Transverse colon (tissue), 4 donors: Measurements from ENCODE around the gene SCG5. TPM values are rescaled to one million over a fixed set of nuclear protein-coding genes. Genes with fewer than 3 reads are reported as not detected.

ENCODE experiments used
- DNase-seq: peaks from one replicate; pipeline ENCODE4 v3.0.0-alpha.2; 2019
- H3K27ac ChIP-seq, 4 donors: fragments of 200-600 bp; sonication (generic); 2 replicates each; pipeline ENCODE4 v1.5.1; 2016 to 2018; ENCODE audit warnings: inconsistent platforms in 4 of 4
- H3K27me3 ChIP-seq: fragments of 200-600 bp; sonication (generic); 2 replicates; pipeline ENCODE4 v1.5.1; 2017; ENCODE audit warnings: inconsistent platforms
- H3K36me3 ChIP-seq, 4 donors: fragments of 200-600 bp; sonication (generic); 2 replicates each; pipeline ENCODE4 v1.5.1; 2017 to 2019; ENCODE audit warnings: inconsistent platforms in 4 of 4
- H3K4me1 ChIP-seq, 4 donors: fragments of 200-600 bp; sonication (generic); 2 replicates each; pipeline ENCODE4 v1.5.1; 2017 to 2020; ENCODE audit warnings: inconsistent platforms in 4 of 4
- H3K4me3 ChIP-seq, 4 donors: fragments of 200-600 bp; sonication (generic); 1 replicate in 1 of 4; 2 replicates in 3 of 4; pipeline versions ENCODE4 v1.5.1 to v1.6.1; 2017 to 2019; ENCODE audit warnings: inconsistent platforms in 4 of 4
- H3K9me3 ChIP-seq, 2 donors: fragments of 200-600 bp; sonication (generic); 2 replicates each; pipeline ENCODE4 v1.5.1; 2017 to 2019; ENCODE audit warnings: inconsistent platforms in 2 of 2
- CTCF ChIP-seq, 5 experiments: fragments of 200-600 bp in 3 of 5; fragments of 450-650 bp in 2 of 5; sonication (generic) in 3 of 5; IDR thresholded peaks; 1 replicate in 2 of 5; 2 replicates in 3 of 5; pipeline ENCODE4 v1.5.1; 2016 to 2017; ENCODE audit warnings: antibody characterized with exemption in 5 of 5, inconsistent platforms in 3 of 5, mild to moderate bottlenecking in 2 of 5, moderate library complexity in 1 of 5
- EP300 ChIP-seq: sonication (generic); formaldehyde crosslinking; IDR thresholded peaks from one replicate; pipeline ENCODE4 v1.6.1; 2017; ENCODE audit warnings: antibody characterized with exemption, low read depth
- POLR2A ChIP-seq: fragments of 450-650 bp; IDR thresholded peaks from one replicate; pipeline ENCODE4 v1.6.1; 2016; ENCODE audit warnings: antibody characterized with exemption, mild to moderate bottlenecking, moderate library complexity
- POLR2AphosphoS5 ChIP-seq, 3 donors: sonication (generic); formaldehyde crosslinking; IDR thresholded peaks; one replicate each; pipeline ENCODE4 v1.6.1; 2016; ENCODE audit warnings: antibody characterized with exemption in 3 of 3
- WGBS, 2 donors: methylation state at CpG; one replicate each; pipeline ENCODE4 v1.1.5; 2018; ENCODE audit warnings: low coverage in 1 of 2; 5-methylcytosine and 5-hydroxymethylcytosine counted together
- in situ Hi-C, 4 donors: fragments of 200-750 bp; cut with MboI; loops; one replicate each; pipeline versions ENCODE4 v1.15.0 to v1.15.1; 2017; ENCODE audit warnings: low sequenced_read_pairs in 3 of 4, low pct_ligation_motif_present in 1 of 4, low pct_unique_long_range_greater_than_20kb in 1 of 4
- intact Hi-C: fragments of 100-400 bp; cut with DNase I; formaldehyde crosslinking; loops from one replicate; pipeline ENCODE4 v1.15.1; 2023; ENCODE audit warnings: low total_unique reads
- total RNA-seq, 4 donors: library from RNA; depleted of rRNA; stranded (reverse); fragments of >200 nt; gene quantifications; one replicate each; pipeline ENCODE4 v1.1.0, GENCODE V29; 2016

The SCG5 gene
- total RNA-seq, 4 donors from 2014 or later = 1.6 to 5.2 TPM; not detected in 2

GRCh38 chr15:32669896-32670611 is 28.5 kb downstream of the SCG5 start:
- no peaks in the 10 kb centered on the region for H3K27me3 ChIP-seq
- in situ Hi-C loops (loop anchor here (10.0 to 25.0 kb wide), 5 partner anchors 167 to 1042 kb away; no protein-coding TSS in a partner anchor), intact Hi-C loops (no loop called here)
- peak in 1 of 3 donors; percentile 14 for TF ChIP-seq POLR2AphosphoS5 (IDR thresholded peaks at IDR 0.05)
- TF ChIP-seq POLR2A = no peak
- no peaks in the 10 kb centered on the region for H3K36me3 ChIP-seq
- H3K4me3 ChIP-seq = no peak overlapping the region
- WGBS, 2 donors = 47 to 86% methylated on average over 3 to 5 of the region's 5 CpGs
- H3K4me1 ChIP-seq = no peaks in the 10 kb centered on the region
- DNase-seq = no peak
- no peaks in the 10 kb centered on the region for H3K9me3 ChIP-seq
- peak overlapping the region in 1 of 4 donors; percentile 16 for H3K27ac ChIP-seq

- H3K27me3 ChIP-seq = no peaks in the 10 kb centered on the region
- no peaks in the 10 kb centered on the region for H3K36me3 ChIP-seq
- WGBS, 2 donors = 74 to 94% methylated on average over 3 of the region's 3 CpGs
- intact Hi-C loops = no loop called here
- in situ Hi-C loops = loop anchor here (25.0 kb wide), 4 partner anchors 167 to 1042 kb away; no protein-coding TSS in a partner anchor
- H3K4me1 ChIP-seq = no peaks in the 10 kb centered on the region
- no peak overlapping the region for H3K4me3 ChIP-seq
- H3K9me3 ChIP-seq = no peaks in the 10 kb centered on the region
- no peak for DNase-seq
- peak overlapping the region in 1 of 4 donors; percentile 2 for H3K27ac ChIP-seq
- no peak for TF ChIP-seq EP300
- TF ChIP-seq POLR2A = no peak
- TF ChIP-seq POLR2AphosphoS5 (IDR thresholded peaks at IDR 0.05) = no peak
- no peak for TF ChIP-seq CTCF (IDR thresholded peaks at IDR 0.05)
Observed at GRCh38 chr15:32670623-32671022, 29.1 kb downstream of the SCG5 start.

GRCh38 chr15:32671339-32672325 is 30.1 kb downstream of the SCG5 start:
- Histone ChIP-seq H3K4me3 (no peak overlapping the region), H3K9me3 (no peaks in the 10 kb centered on the region), H3K36me3 (no peaks in the 10 kb centered on the region), H3K27ac (peak overlapping the region in 1 of 4 donors; percentile 2), H3K27me3 (no peaks in the 10 kb centered on the region), H3K4me1 (peaks cover 0 to 5% (median 0%) of the 10 kb centered on the region in 4 donors)
- in situ Hi-C loops = loop anchor here (25.0 kb wide), 4 partner anchors 166 to 1041 kb away; no protein-coding TSS in a partner anchor
- 87 to 91% methylated on average over 15 to 29 of the region's 29 CpGs for whole genome bisulfite sequencing, 2 donors
- DNase-seq = no peak
- intact Hi-C loops = no loop called here
- no peak for TF ChIP-seq POLR2A
- no peak for TF ChIP-seq CTCF (IDR thresholded peaks at IDR 0.05)
- no peak for TF ChIP-seq POLR2AphosphoS5 (IDR thresholded peaks at IDR 0.05)
- TF ChIP-seq EP300 = no peak

- no peak for DNase-seq
- Histone ChIP-seq H3K4me1 (peaks cover 0 to 14% (median 0%) of the 10 kb centered on the region in 4 donors), H3K4me3 (no peak overlapping the region), H3K9me3 (no peaks in the 10 kb centered on the region), H3K36me3 (no peaks in the 10 kb centered on the region), H3K27me3 (no peaks in the 10 kb centered on the region), H3K27ac (no peak overlapping the region)
- intact Hi-C loops = no loop called here
- no peak for TF ChIP-seq POLR2AphosphoS5 (IDR thresholded peaks at IDR 0.05)
- TF ChIP-seq POLR2A = no peak
- TF ChIP-seq EP300 = no peak
- no peak for TF ChIP-seq CTCF (IDR thresholded peaks at IDR 0.05)
- in situ Hi-C loops = loop anchor here (25.0 kb wide), 5 partner anchors 113 to 1038 kb away; no protein-coding TSS in a partner anchor
- WGBS, 2 donors = 76 to 100% methylated on average over 1 to 2 of the region's 2 CpGs
Observed at GRCh38 chr15:32674681-32675080, 33.2 kb downstream of the SCG5 start.
